IMR-90 (cell line): ENCODE results near the gene INO80. TPM values are rescaled to one million over a fixed set of nuclear protein-coding genes. Genes with fewer than 3 reads are reported as not detected.

Experiments used
- ATAC-seq: fragments of 200-7000 bp; cut with Tn5 transposase; 2 replicates; pipeline ENCODE4 v1.9.1; 2020; ENCODE audit warnings: low read depth, mild to moderate bottlenecking, moderate library complexity
- BruUV-seq: library from RNA; stranded (reverse); fragments of 400-500 nt; replicated peaks from 2 replicates; lab custom pipeline; 2021; lab: Mats Ljungman, UMichigan
- CTCF ChIA-PET: fragments of 300-600 bp; formaldehyde crosslinking; extraction: SDS; loops from one replicate; lab custom pipeline; 2021; ENCODE audit warnings: antibody characterized with exemption; lab: Yijun Ruan, JAX
- POLR2A ChIA-PET: fragments of 300-600 bp; sonication (Branson Sonifier 250); formaldehyde crosslinking; loops from one replicate; lab custom pipeline; 2022; ENCODE audit warnings: antibody characterized with exemption; ENCODE audit not compliant: unreplicated experiment; lab: Charles Lee
- DNase-seq: peaks from one replicate; pipeline ENCODE4 v3.0.0; 2013
- H2AFZ ChIP-seq: replicated peaks from 2 replicates; pipeline ENCODE3; 2013; ENCODE audit warnings: low read length, mild to moderate bottlenecking; ENCODE audit not compliant: poor library complexity
- H2AK5ac ChIP-seq: 2 replicates; pipeline ENCODE4 v1.6.1; 2013; ENCODE audit warnings: low read depth, low read length, inconsistent platforms
- H2AK9ac ChIP-seq: replicated peaks from 2 replicates; pipeline ENCODE3; 2013; ENCODE audit warnings: mild to moderate bottlenecking, low read depth, low read length, moderate library complexity; ENCODE audit not compliant: poor library complexity
- H2BK120ac ChIP-seq: 2 replicates; pipeline ENCODE4 v1.6.1; 2013; ENCODE audit warnings: low read depth, low read length, inconsistent platforms
- H2BK15ac ChIP-seq: 3 replicates; pipeline ENCODE4 v1.6.1; 2013; ENCODE audit warnings: low read depth, low read length, inconsistent platforms
- H2BK20ac ChIP-seq: 2 replicates; pipeline ENCODE4 v1.6.1; 2013; ENCODE audit warnings: low read depth, mild to moderate bottlenecking, inconsistent platforms, low read length, moderate library complexity
- H2BK5ac ChIP-seq: 2 replicates; pipeline ENCODE4 v1.6.1; 2013; ENCODE audit warnings: mild to moderate bottlenecking, low read depth, low read length, inconsistent platforms; ENCODE audit not compliant: poor library complexity, severe bottlenecking
- H3K14ac ChIP-seq: replicated peaks from 2 replicates; pipeline ENCODE4 v1.6.1; 2013; ENCODE audit warnings: low read depth, low read length, inconsistent platforms
- H3K18ac ChIP-seq: 2 replicates; pipeline ENCODE4 v1.6.1; 2013; ENCODE audit warnings: low read depth, low read length, control low read depth
- H3K23ac ChIP-seq: 2 replicates; pipeline ENCODE4 v1.6.1; 2013; ENCODE audit warnings: low read depth, low read length, inconsistent platforms
- H3K27ac ChIP-seq: 2 replicates; pipeline ENCODE4 v1.5.1; 2013; ENCODE audit warnings: mild to moderate bottlenecking, control low read depth, low read length; ENCODE audit not compliant: insufficient read depth
- H3K27me3 ChIP-seq: 2 replicates; pipeline ENCODE4 v1.6.1; 2013; ENCODE audit warnings: low read length; ENCODE audit not compliant: control insufficient read depth, insufficient read depth
- H3K36me3 ChIP-seq: 2 replicates; pipeline ENCODE4 v1.6.1; 2013; ENCODE audit warnings: low read length, mixed read lengths; ENCODE audit not compliant: control insufficient read depth, insufficient read depth
- H3K4ac ChIP-seq: 2 replicates; pipeline ENCODE4 v1.6.1; 2013; ENCODE audit warnings: low read depth, low read length, inconsistent platforms
- H3K4me1 ChIP-seq: 2 replicates; pipeline ENCODE4 v1.6.1; 2013; ENCODE audit warnings: low read length, mixed read lengths; ENCODE audit not compliant: control insufficient read depth, insufficient read depth
- H3K4me2 ChIP-seq: 2 replicates; pipeline ENCODE4 v1.6.1; 2013; ENCODE audit warnings: low read depth, mild to moderate bottlenecking, control low read depth, low read length, moderate library complexity
- H3K4me3 ChIP-seq: 2 replicates; pipeline ENCODE4 v1.5.1; 2013; ENCODE audit warnings: low read depth, mild to moderate bottlenecking, control low read depth, low read length, moderate library complexity; ENCODE audit not compliant: insufficient read depth
- H3K56ac ChIP-seq: 2 replicates; pipeline ENCODE4 v1.6.1; 2013; ENCODE audit warnings: low read length, inconsistent platforms; ENCODE audit not compliant: insufficient read depth; ENCODE audit errors: extremely low read depth
- H3K79me1 ChIP-seq, 2 experiments: 2 replicates each; pipeline ENCODE4 v1.6.1; 2013; ENCODE audit warnings: low read length in 2 of 2, inconsistent platforms in 1 of 2, low read depth in 1 of 2
- H3K9ac ChIP-seq: 2 replicates; pipeline ENCODE4 v1.6.1; 2013; ENCODE audit warnings: low read depth, low read length, control low read depth
- H3K9me1 ChIP-seq: 2 replicates; pipeline ENCODE4 v1.6.1; 2013; ENCODE audit warnings: low read length, inconsistent platforms; ENCODE audit not compliant: insufficient read depth
- H3K9me3 ChIP-seq: 2 replicates; pipeline ENCODE4 v1.6.1; 2013; ENCODE audit warnings: low read length; ENCODE audit not compliant: control insufficient read depth, insufficient read depth
- H4K20me1 ChIP-seq: 2 replicates; pipeline ENCODE4 v1.6.1; 2013; ENCODE audit warnings: low read length, inconsistent platforms; ENCODE audit not compliant: insufficient read depth
- H4K5ac ChIP-seq: 2 replicates; pipeline ENCODE4 v1.6.1; 2013; ENCODE audit warnings: mild to moderate bottlenecking, low read depth, low read length, control low read depth
- H4K8ac ChIP-seq, 2 experiments: 2 replicates each; pipeline ENCODE4 v1.6.1; 2013; ENCODE audit warnings: low read depth in 2 of 2, low read length in 2 of 2, control low read depth in 1 of 2, inconsistent platforms in 1 of 2
- H4K91ac ChIP-seq: 2 replicates; pipeline ENCODE4 v1.6.1; 2013; ENCODE audit warnings: low read depth, low read length, inconsistent platforms; ENCODE audit not compliant: insufficient read depth
- CEBPB ChIP-seq: IDR thresholded peaks from 2 replicates; pipeline ENCODE4 v1.6.1; 2012; ENCODE audit warnings: low read depth, low read length, improper control_type of control experiment
- FOS ChIP-seq: fragments of 150-350 bp; IDR thresholded peaks from 2 replicates; pipeline ENCODE4 v1.6.1; 2016; ENCODE audit warnings: low read depth, low read length
- MXI1 ChIP-seq: IDR thresholded peaks from 2 replicates; pipeline ENCODE4 v1.6.1; 2012; ENCODE audit warnings: low read depth, mild to moderate bottlenecking, low read length, moderate library complexity, borderline replicate concordance
- USF2 ChIP-seq: fragments of 150-350 bp; IDR thresholded peaks from 2 replicates; pipeline ENCODE4 v1.6.1; 2017; ENCODE audit warnings: mild to moderate bottlenecking, antibody characterized with exemption, low read length, low read depth
- WGBS, 2 experiments: methylation state at CpG; one replicate each; pipeline versions ENCODE4 v1.1.5 to v1.1.7; 2013; ENCODE audit warnings: missing lambda C conversion rate in 2 of 2; ENCODE audit not compliant: insufficient read length in 1 of 2; ENCODE audit errors: extremely low coverage in 2 of 2; 5-methylcytosine and 5-hydroxymethylcytosine counted together
- dilution Hi-C: fragments of 300-500 bp; cut with HindIII; formaldehyde crosslinking; loops from one replicate; pipeline ENCODE4 v1.14.3; 2018; ENCODE audit warnings: low sequenced_read_pairs; ENCODE audit not compliant: unreplicated experiment
- in situ Hi-C: fragments of 300-500 bp; cut with MboI; formaldehyde crosslinking; loops from 3 replicates; pipeline ENCODE4 v1.14.3; 2019; ENCODE audit warnings: low sequenced_read_pairs, inconsistent platforms, mixed read lengths
- intact Hi-C: fragments of 100-400 bp; cut with micrococcal nuclease; formaldehyde crosslinking; loops from 2 replicates; pipeline ENCODE4 v1.10.0; 2022
- polyA plus RNA-seq, 3 experiments: library from polyadenylated mRNA; depleted of rRNA; stranded (reverse); fragments of >200 nt; gene quantifications; 2 replicates each; pipeline ENCODE4 v1.2.3, GENCODE V29; 2012; ENCODE audit warnings: low replicate concordance in 1 of 3
- total RNA-seq: library from RNA; depleted of rRNA; stranded (reverse); fragments of >200 nt; gene quantifications from 2 replicates; pipeline ENCODE4 v1.2.3, GENCODE V29; 2012

INO80 gene
- total and polyA plus RNA-seq, 2 of the 4 experiments (the other 2 are of a cell fraction): 6.0 to 13.3 TPM

GRCh38 chr15:41043276-41043951 lies 72.7 kb downstream of the INO80 start:
- ChIA-PET POLR2A (no interaction called here), CTCF (no interaction called here)
- H4K20me1 ChIP-seq: no peaks in the 10 kb centered on the region; the same call in 1 of the 2 replicates
- H3K23ac ChIP-seq: no peak overlapping the region
- H3K27ac ChIP-seq: peak overlapping the region; percentile 43; the same call in 1 of the 2 replicates
- whole genome bisulfite sequencing, 2 experiments: no CpG with 5 or more reads among the region's 1 CpG
- no peak overlapping the region for H4K91ac ChIP-seq
- ATAC-seq: peak; percentile 85
- peaks cover 4 to 43% of the 10 kb centered on the region in 2 experiments for H3K79me1 ChIP-seq
- peak overlapping the region; percentile 58; the same call in 1 of the 2 replicates for H3K4me2 ChIP-seq
- no peak overlapping the region for H2AK9ac ChIP-seq
- H2BK20ac ChIP-seq: no peak overlapping the region
- H3K14ac ChIP-seq: no peak overlapping the region; the same call in 1 of the 2 replicates
- H2AK5ac ChIP-seq: no peak overlapping the region
- H2BK15ac ChIP-seq: no peak overlapping the region
- DNase-seq: peak; percentile 67
- H3K36me3 ChIP-seq: peaks cover 22% of the 10 kb centered on the region
- peak overlapping the region; percentile 84 for H2BK5ac ChIP-seq
- dilution Hi-C loops (no loop called here), in situ Hi-C loops (no loop called here), intact Hi-C loops (no loop called here)
- no peak overlapping the region for H2AFZ ChIP-seq
- H2BK120ac ChIP-seq: no peak overlapping the region
- no peaks in the 10 kb centered on the region for H3K9me3 ChIP-seq
- TF ChIP-seq MXI1 (no peak), CEBPB (peak; percentile 65), USF2 (no peak), FOS (no peak)
- no peaks in the 10 kb centered on the region for H3K27me3 ChIP-seq
- no peak overlapping the region for H3K4me3 ChIP-seq
- BruUV-seq: no TSS peak
- no peak overlapping the region for H3K4ac ChIP-seq
- H3K4me1 ChIP-seq: peaks cover 3% of the 10 kb centered on the region; the same call in 1 of the 2 replicates
- H3K18ac ChIP-seq: peak overlapping the region; percentile 87; the same call in 1 of the 2 replicates
- no peak overlapping the region for H4K8ac ChIP-seq
- no peak overlapping the region for H3K9ac ChIP-seq
- no peaks in the 10 kb centered on the region for H3K9me1 ChIP-seq
- peak overlapping the region; percentile 17; the same call in 1 of the 2 replicates for H4K5ac ChIP-seq
- no peak overlapping the region for H3K56ac ChIP-seq
